Skeletal muscle tissue (tissue), 2 donors: Measurements from ENCODE around the gene ZNF133. TPM values are rescaled to one million over a fixed set of nuclear protein-coding genes. Genes with fewer than 3 reads are reported as not detected.

Experiments used
- small RNA-seq: library from RNA; depleted of rRNA; stranded (forward); fragments of <200 nt; gene quantifications from one replicate; pipeline ENCODE3, GENCODE V24; 2014
- total RNA-seq: library from RNA; depleted of rRNA; stranded (reverse); fragments of >200 nt; gene quantifications from one replicate; pipeline ENCODE4 v1.2.3, GENCODE V29; 2014

The ZNF133 gene
- total RNA-seq, 1 donor from 2014 or later, result 16.7 TPM

Small RNA genes within 50 kb of the gene (small RNA-seq; reads per million reads assigned to genes)
- gene RN7SL14P, result not detected
- gene RNU2-56P, result 0.12 reads per million

Other genes with a start within 250 kb of the ZNF133 start
- gene OVOL2, start 230.6 kb upstream of the ZNF133 start, total RNA-seq, result not detected
- gene KAT14, start 150.7 kb upstream of the ZNF133 start, total RNA-seq, result 19.8 TPM
- gene PET117, start 150.7 kb upstream of the ZNF133 start, total RNA-seq, result 5.7 TPM
- gene DZANK1, start 178.5 kb downstream of the ZNF133 start, total RNA-seq, result 1.0 TPM
- gene POLR3F, start 178.9 kb downstream of the ZNF133 start, total RNA-seq, result 15.1 TPM
- 6.8 TPM for gene RBBP9, start 208.7 kb downstream of the ZNF133 start, total RNA-seq
- gene SEC23B, start 219.4 kb downstream of the ZNF133 start, total RNA-seq, result 26.6 TPM